GM23338 (cell line): ENCODE data around the gene HNF1B. TPM values are rescaled to one million over a fixed set of nuclear protein-coding genes. Genes with fewer than 3 reads are reported as not detected.

Experiments
- ATAC-seq: fragments of 200-7000 bp; cut with Tn5 transposase; 3 replicates; pipeline ENCODE4 v1.9.1; 2020
- DNase-seq: peaks from one replicate; pipeline ENCODE4 v3.0.0-alpha.2; 2015; ENCODE audit warnings: low spot score
- H2AFZ ChIP-seq: fragments of 200-600 bp; sonication (generic); 2 replicates; pipeline ENCODE4 v1.8.0; 2016; ENCODE audit warnings: antibody characterized with exemption, mild to moderate bottlenecking, moderate library complexity
- H3F3A ChIP-seq: fragments of 200-600 bp; sonication (generic); replicated peaks from 2 replicates; pipeline ENCODE4 v1.8.0; 2017; ENCODE audit warnings: antibody characterized with exemption, mixed run types, low read depth
- H3K27ac ChIP-seq: fragments of 200-600 bp; sonication (generic); 2 replicates; pipeline ENCODE4 v1.6.1; 2016; ENCODE audit warnings: low read depth
- H3K27me3 ChIP-seq: fragments of 200-600 bp; sonication (generic); 2 replicates; pipeline ENCODE4 v1.8.0; 2016; ENCODE audit warnings: mild to moderate bottlenecking, mixed run types, moderate library complexity; ENCODE audit not compliant: insufficient read depth
- H3K36me3 ChIP-seq: fragments of 200-600 bp; sonication (generic); 2 replicates; pipeline ENCODE4 v1.8.0; 2016; ENCODE audit warnings: mild to moderate bottlenecking; ENCODE audit not compliant: insufficient read depth
- H3K4me1 ChIP-seq: fragments of 200-600 bp; sonication (generic); 2 replicates; pipeline ENCODE4 v1.8.0; 2016; ENCODE audit warnings: mild to moderate bottlenecking, moderate library complexity; ENCODE audit not compliant: insufficient read depth
- H3K4me2 ChIP-seq: fragments of 200-600 bp; sonication (generic); 2 replicates; pipeline ENCODE4 v1.7.1; 2017; ENCODE audit warnings: mixed run types
- H3K4me3 ChIP-seq: fragments of 200-600 bp; sonication (generic); 2 replicates; pipeline ENCODE4 v1.6.1; 2016; ENCODE audit warnings: mixed run types
- H3K79me2 ChIP-seq: fragments of 200-600 bp; sonication (generic); replicated peaks from 2 replicates; pipeline ENCODE4 v1.8.0; 2017; ENCODE audit warnings: mild to moderate bottlenecking; ENCODE audit not compliant: insufficient read depth
- H3K9me2 ChIP-seq: fragments of 200-600 bp; sonication (generic); 2 replicates; pipeline ENCODE4 v1.8.0; 2017; ENCODE audit not compliant: insufficient read depth
- H4K20me1 ChIP-seq: fragments of 200-600 bp; sonication (generic); replicated peaks from 2 replicates; pipeline ENCODE4 v1.8.0; 2017; ENCODE audit warnings: mild to moderate bottlenecking; ENCODE audit not compliant: insufficient read depth
- H3K27ac Mint-ChIP-seq: 2 replicates; pipeline ENCODE4 v1.8.0; 2020; ENCODE audit warnings: inconsistent platforms, mild to moderate bottlenecking, moderate library complexity, mixed read lengths
- H3K27me3 Mint-ChIP-seq: 3 replicates; pipeline ENCODE4 v1.8.0; 2022; ENCODE audit warnings: low read depth, mild to moderate bottlenecking, moderate library complexity, mixed read lengths, inconsistent platforms; ENCODE audit not compliant: insufficient read depth, poor library complexity
- H3K36me3 Mint-ChIP-seq: 3 replicates; pipeline ENCODE4 v1.8.0; 2021; ENCODE audit warnings: low read depth, mild to moderate bottlenecking, inconsistent platforms, moderate library complexity, mixed read lengths
- H3K4me1 Mint-ChIP-seq: 3 replicates; pipeline ENCODE4 v1.8.0; 2020; ENCODE audit warnings: mild to moderate bottlenecking, inconsistent platforms, mixed read lengths
- H3K4me3 Mint-ChIP-seq: 3 replicates; pipeline ENCODE4 v1.8.0; 2021; ENCODE audit warnings: moderate library complexity, mild to moderate bottlenecking, inconsistent platforms, mixed read lengths
- H3K9me3 Mint-ChIP-seq: 3 replicates; pipeline ENCODE4 v1.8.0; 2020; ENCODE audit warnings: moderate library complexity, mild to moderate bottlenecking, inconsistent platforms, mixed read lengths
- EZH2 ChIP-seq: fragments of 200-600 bp; sonication (generic); IDR thresholded peaks from one replicate; pipeline ENCODE4 v1.8.0; 2017; ENCODE audit warnings: antibody characterized with exemption, mild to moderate bottlenecking, low read depth; ENCODE audit not compliant: unreplicated experiment
- EZH2phosphoT487 ChIP-seq: fragments of 200-600 bp; sonication (generic); IDR thresholded peaks from one replicate; pipeline ENCODE4 v1.8.1; 2018; ENCODE audit warnings: antibody characterized with exemption; ENCODE audit not compliant: unreplicated experiment
- JUNB ChIP-seq: IDR thresholded peaks from one replicate; pipeline ENCODE4 v1.6.1; 2016; ENCODE audit warnings: antibody characterized with exemption; ENCODE audit not compliant: unreplicated experiment
- NANOG ChIP-seq: IDR thresholded peaks from 2 replicates; pipeline ENCODE4 v1.6.1; 2016; ENCODE audit warnings: antibody characterized with exemption, borderline replicate concordance
- POLR2AphosphoS5 ChIP-seq: IDR thresholded peaks from 2 replicates; pipeline ENCODE4 v1.6.1; 2016; ENCODE audit warnings: antibody characterized with exemption, low read depth
- STAT1 ChIP-seq: IDR thresholded peaks from one replicate; pipeline ENCODE4 v1.6.1; 2016; ENCODE audit warnings: antibody characterized with exemption; ENCODE audit not compliant: unreplicated experiment
- ZNF114 ChIP-seq: fragments of 250-450 bp; sonication (Bioruptor Pico); IDR thresholded peaks from 2 replicates; pipeline ENCODE4 v1.5.0; 2020; ENCODE audit warnings: mild to moderate bottlenecking, moderate library complexity
- ZNF331 ChIP-seq: fragments of 250-450 bp; sonication (Bioruptor Pico); IDR thresholded peaks from 2 replicates; pipeline ENCODE4 v1.5.0; 2020; ENCODE audit warnings: low read depth, mild to moderate bottlenecking, moderate library complexity
- polyA plus RNA-seq: library from polyadenylated mRNA; unstranded; fragments of >200 nt; fragmentation: Nextera tagmentation; extraction: Ambion mirVana; gene quantifications from 2 replicates; pipeline ENCODE4 v1.2.1, GENCODE V29; 2016
- total RNA-seq: library from RNA; depleted of rRNA; stranded (reverse); fragments of >200 nt; shearing (Covaris generic); gene quantifications from 2 replicates; pipeline ENCODE4 v1.2.3, GENCODE V29; 2014
- TF ChIP-seq, protein P1 (sequence below), 2 experiments: fragments of 200-600 bp in 1 of 2; sonication (generic) in 1 of 2; conservative IDR thresholded peaks; 2 replicates each; pipeline versions ENCODE4 v1.5.1 to v1.6.1; 2016 to 2017; ENCODE audit warnings: antibody characterized with exemption in 2 of 2, low read depth in 2 of 2, mild to moderate bottlenecking in 2 of 2, moderate library complexity in 1 of 2
- TF ChIP-seq, protein P2 (sequence below): IDR thresholded peaks from one replicate; pipeline ENCODE4 v1.6.1; 2018; ENCODE audit warnings: antibody characterized with exemption; ENCODE audit not compliant: unreplicated experiment
- TF ChIP-seq, protein P3 (sequence below): IDR thresholded peaks from 2 replicates; pipeline ENCODE4 v1.6.1; 2016; ENCODE audit warnings: antibody characterized with exemption

Gene HNF1B
- total and polyA plus RNA-seq, 2 experiments from 2014 or later, result 0.07 to 0.19 TPM

DNA sequence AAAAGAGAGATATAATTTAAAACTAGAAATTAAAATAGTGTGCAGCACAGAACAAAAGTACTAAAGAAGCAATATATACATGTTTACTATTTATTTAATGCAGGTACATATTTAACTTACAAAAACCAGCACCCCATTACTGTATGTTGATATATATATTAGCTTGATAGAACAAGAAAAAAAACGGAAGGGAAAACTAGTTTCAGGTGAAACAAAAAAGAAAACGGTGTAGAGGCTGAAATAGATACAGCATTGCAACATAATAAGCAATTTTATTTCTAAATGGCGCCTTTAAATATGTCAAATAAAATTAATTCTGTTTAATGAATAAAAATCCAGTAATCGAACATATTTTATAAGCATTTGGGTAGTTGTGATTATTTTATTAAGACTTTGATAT lies 3.9 kb downstream of the HNF1B start:
- no peak overlapping the region for H2AFZ ChIP-seq
- no peak for ATAC-seq
- H3K4me1 ChIP-seq, result peaks cover 22% of the 10 kb centered on the region
- no peak overlapping the region for H3K27ac ChIP-seq
- Mint-ChIP-seq H3K4me3 (no peak overlapping the region), H3K36me3 (no peaks in the 10 kb centered on the region; the same call in 2 of the 3 replicates), H3K9me3 (no peaks in the 10 kb centered on the region; the same call in 2 of the 3 replicates), H3K27me3 (peaks cover 90% of the 10 kb centered on the region), H3K4me1 (peaks cover 11% of the 10 kb centered on the region), H3K27ac (no peak overlapping the region)
- H3F3A ChIP-seq, result peaks cover 12% of the 10 kb centered on the region; the same call in 1 of the 2 replicates
- H3K4me3 ChIP-seq, result no peak overlapping the region
- DNase-seq, result no peak
- TF ChIP-seq STAT1, result no peak
- H3K9me2 ChIP-seq, result no peaks in the 10 kb centered on the region
- peaks cover 100% of the 10 kb centered on the region for H3K27me3 ChIP-seq
- H3K79me2 ChIP-seq, result no peaks in the 10 kb centered on the region
- H4K20me1 ChIP-seq, result 0 out of 2 replicates have a peak, but pooled peaks cover 6% of the 10 kb centered on the region
- H3K36me3 ChIP-seq, result no peaks in the 10 kb centered on the region
- H3K4me2 ChIP-seq, result no peak overlapping the region

DNA sequence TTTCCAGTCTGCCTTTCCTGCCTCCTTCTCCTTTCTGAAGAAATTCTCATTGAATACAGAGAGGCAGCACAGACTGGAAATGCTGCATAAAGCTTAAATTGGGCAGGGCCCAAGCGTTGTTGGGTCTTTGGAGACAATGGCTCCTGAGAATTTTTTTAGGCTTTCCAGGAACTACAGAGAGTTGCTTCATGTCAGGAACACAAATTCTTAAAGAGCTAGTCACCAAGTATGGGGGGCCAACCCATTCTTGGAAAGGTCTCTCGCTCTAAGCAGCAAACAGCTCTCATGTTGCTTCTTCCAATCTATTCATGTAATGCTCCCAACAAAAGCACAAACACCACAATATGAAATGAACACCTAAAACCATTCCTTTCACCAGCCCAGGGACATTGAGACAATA lies 6.9 kb downstream of the HNF1B start:
- Mint-ChIP-seq H3K4me1 (no peaks in the 10 kb centered on the region; the same call in 2 of the 3 replicates), H3K27me3 (peaks cover 71% of the 10 kb centered on the region), H3K36me3 (no peaks in the 10 kb centered on the region; the same call in 2 of the 3 replicates), H3K4me3 (no peak overlapping the region), H3K27ac (no peak overlapping the region), H3K9me3 (no peaks in the 10 kb centered on the region; the same call in 2 of the 3 replicates)
- Histone ChIP-seq H3K27ac (no peak overlapping the region), H3K79me2 (no peaks in the 10 kb centered on the region), H2AFZ (no peak overlapping the region), H3K36me3 (no peaks in the 10 kb centered on the region), H3K4me1 (peaks cover 9% of the 10 kb centered on the region), H3K4me2 (no peak overlapping the region), H3K9me2 (no peaks in the 10 kb centered on the region), H3F3A (peaks cover 10% of the 10 kb centered on the region; the same call in 1 of the 2 replicates), H3K4me3 (no peak overlapping the region), H4K20me1 (0 out of 2 replicates have a peak, but pooled peaks cover 6% of the 10 kb centered on the region), H3K27me3 (peaks cover 84% of the 10 kb centered on the region)
- ATAC-seq (no peak), DNase-seq (no peak)
- TF ChIP-seq JUNB, result no peak
- TF ChIP-seq EZH2, result no peak
- no peak for TF ChIP-seq ZNF331 (CRISPR knock-in tag)
- TF ChIP-seq, protein P1, sequence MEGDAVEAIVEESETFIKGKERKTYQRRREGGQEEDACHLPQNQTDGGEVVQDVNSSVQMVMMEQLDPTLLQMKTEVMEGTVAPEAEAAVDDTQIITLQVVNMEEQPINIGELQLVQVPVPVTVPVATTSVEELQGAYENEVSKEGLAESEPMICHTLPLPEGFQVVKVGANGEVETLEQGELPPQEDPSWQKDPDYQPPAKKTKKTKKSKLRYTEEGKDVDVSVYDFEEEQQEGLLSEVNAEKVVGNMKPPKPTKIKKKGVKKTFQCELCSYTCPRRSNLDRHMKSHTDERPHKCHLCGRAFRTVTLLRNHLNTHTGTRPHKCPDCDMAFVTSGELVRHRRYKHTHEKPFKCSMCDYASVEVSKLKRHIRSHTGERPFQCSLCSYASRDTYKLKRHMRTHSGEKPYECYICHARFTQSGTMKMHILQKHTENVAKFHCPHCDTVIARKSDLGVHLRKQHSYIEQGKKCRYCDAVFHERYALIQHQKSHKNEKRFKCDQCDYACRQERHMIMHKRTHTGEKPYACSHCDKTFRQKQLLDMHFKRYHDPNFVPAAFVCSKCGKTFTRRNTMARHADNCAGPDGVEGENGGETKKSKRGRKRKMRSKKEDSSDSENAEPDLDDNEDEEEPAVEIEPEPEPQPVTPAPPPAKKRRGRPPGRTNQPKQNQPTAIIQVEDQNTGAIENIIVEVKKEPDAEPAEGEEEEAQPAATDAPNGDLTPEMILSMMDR (conservative IDR thresholded peaks at IDR 0.05; ENCODE audit: low read depth in 2 of 2), result no peak
- TF ChIP-seq, protein P2, sequence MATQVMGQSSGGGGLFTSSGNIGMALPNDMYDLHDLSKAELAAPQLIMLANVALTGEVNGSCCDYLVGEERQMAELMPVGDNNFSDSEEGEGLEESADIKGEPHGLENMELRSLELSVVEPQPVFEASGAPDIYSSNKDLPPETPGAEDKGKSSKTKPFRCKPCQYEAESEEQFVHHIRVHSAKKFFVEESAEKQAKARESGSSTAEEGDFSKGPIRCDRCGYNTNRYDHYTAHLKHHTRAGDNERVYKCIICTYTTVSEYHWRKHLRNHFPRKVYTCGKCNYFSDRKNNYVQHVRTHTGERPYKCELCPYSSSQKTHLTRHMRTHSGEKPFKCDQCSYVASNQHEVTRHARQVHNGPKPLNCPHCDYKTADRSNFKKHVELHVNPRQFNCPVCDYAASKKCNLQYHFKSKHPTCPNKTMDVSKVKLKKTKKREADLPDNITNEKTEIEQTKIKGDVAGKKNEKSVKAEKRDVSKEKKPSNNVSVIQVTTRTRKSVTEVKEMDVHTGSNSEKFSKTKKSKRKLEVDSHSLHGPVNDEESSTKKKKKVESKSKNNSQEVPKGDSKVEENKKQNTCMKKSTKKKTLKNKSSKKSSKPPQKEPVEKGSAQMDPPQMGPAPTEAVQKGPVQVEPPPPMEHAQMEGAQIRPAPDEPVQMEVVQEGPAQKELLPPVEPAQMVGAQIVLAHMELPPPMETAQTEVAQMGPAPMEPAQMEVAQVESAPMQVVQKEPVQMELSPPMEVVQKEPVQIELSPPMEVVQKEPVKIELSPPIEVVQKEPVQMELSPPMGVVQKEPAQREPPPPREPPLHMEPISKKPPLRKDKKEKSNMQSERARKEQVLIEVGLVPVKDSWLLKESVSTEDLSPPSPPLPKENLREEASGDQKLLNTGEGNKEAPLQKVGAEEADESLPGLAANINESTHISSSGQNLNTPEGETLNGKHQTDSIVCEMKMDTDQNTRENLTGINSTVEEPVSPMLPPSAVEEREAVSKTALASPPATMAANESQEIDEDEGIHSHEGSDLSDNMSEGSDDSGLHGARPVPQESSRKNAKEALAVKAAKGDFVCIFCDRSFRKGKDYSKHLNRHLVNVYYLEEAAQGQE, result no peak
- TF ChIP-seq POLR2AphosphoS5, result no peak
- no peak for TF ChIP-seq NANOG
- TF ChIP-seq, protein P3, sequence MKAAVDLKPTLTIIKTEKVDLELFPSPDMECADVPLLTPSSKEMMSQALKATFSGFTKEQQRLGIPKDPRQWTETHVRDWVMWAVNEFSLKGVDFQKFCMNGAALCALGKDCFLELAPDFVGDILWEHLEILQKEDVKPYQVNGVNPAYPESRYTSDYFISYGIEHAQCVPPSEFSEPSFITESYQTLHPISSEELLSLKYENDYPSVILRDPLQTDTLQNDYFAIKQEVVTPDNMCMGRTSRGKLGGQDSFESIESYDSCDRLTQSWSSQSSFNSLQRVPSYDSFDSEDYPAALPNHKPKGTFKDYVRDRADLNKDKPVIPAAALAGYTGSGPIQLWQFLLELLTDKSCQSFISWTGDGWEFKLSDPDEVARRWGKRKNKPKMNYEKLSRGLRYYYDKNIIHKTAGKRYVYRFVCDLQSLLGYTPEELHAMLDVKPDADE, result no peak
- no peak for TF ChIP-seq EZH2phosphoT487
- TF ChIP-seq ZNF114 (CRISPR knock-in tag), result no peak
